Tibial nerve (tissue), 4 donors: Measurements from ENCODE around the gene CIART. TPM values are rescaled to one million over a fixed set of nuclear protein-coding genes. Genes with fewer than 3 reads are reported as not detected.

ENCODE experiments used
- DNase-seq, 2 donors: peaks; one replicate each; pipeline ENCODE4 v3.0.0-alpha.2; 2019; ENCODE audit warnings: low spot score in 2 of 2
- H3K27ac ChIP-seq, 4 donors: fragments of 200-600 bp; sonication (generic) in 3 of 4; one replicate each; pipeline ENCODE4 v1.5.1; 2017 to 2019; ENCODE audit warnings: mild to moderate bottlenecking in 1 of 4
- H3K27me3 ChIP-seq, 2 donors: fragments of 200-600 bp; sonication (generic) in 1 of 2; one replicate each; pipeline versions ENCODE4 v1.5.1 to v1.6.0; 2017 to 2019
- H3K36me3 ChIP-seq, 3 donors: fragments of 200-600 bp; sonication (generic); one replicate each; pipeline ENCODE4 v1.5.1; 2018 to 2019
- H3K4me1 ChIP-seq, 4 donors: fragments of 200-600 bp; sonication (generic) in 3 of 4; one replicate each; pipeline ENCODE4 v1.5.1; 2017 to 2019
- H3K4me3 ChIP-seq, 4 donors: fragments of 200-600 bp; sonication (generic) in 3 of 4; one replicate each; pipeline ENCODE4 v1.5.1; 2017 to 2019; ENCODE audit warnings: mild to moderate bottlenecking in 1 of 4, moderate library complexity in 1 of 4
- H3K9me3 ChIP-seq, 4 donors: fragments of 200-600 bp; sonication (generic) in 3 of 4; one replicate each; pipeline ENCODE4 v1.5.1; 2017 to 2019
- EP300 ChIP-seq, 2 donors: sonication (generic); formaldehyde crosslinking; IDR thresholded peaks; one replicate each; pipeline ENCODE4 v1.6.1; 2017; ENCODE audit warnings: antibody characterized with exemption in 2 of 2, mild to moderate bottlenecking in 1 of 2
- POLR2A ChIP-seq, 2 donors: fragments of 450-650 bp; IDR thresholded peaks; one replicate each; pipeline ENCODE4 v1.6.1; 2017; ENCODE audit warnings: antibody characterized with exemption in 2 of 2, mild to moderate bottlenecking in 2 of 2, moderate library complexity in 2 of 2
- WGBS, 2 donors: methylation state at CpG; one replicate each; pipeline ENCODE4 v1.1.5; 2018; 5-methylcytosine and 5-hydroxymethylcytosine counted together
- total RNA-seq, 4 donors: library from RNA; depleted of rRNA; stranded (reverse); fragments of >200 nt; gene quantifications; one replicate each; pipeline ENCODE4 v1.1.0, GENCODE V29; 2016
- TF ChIP-seq, protein P1 (sequence below), 5 experiments: fragments of 200-600 bp in 3 of 5; fragments of 450-650 bp in 2 of 5; sonication (generic) in 3 of 5; IDR thresholded peaks; one replicate each; pipeline ENCODE4 v1.5.1; 2016 to 2019; ENCODE audit warnings: antibody characterized with exemption in 5 of 5, mild to moderate bottlenecking in 3 of 5, moderate library complexity in 2 of 5

The CIART gene
- total RNA-seq, 4 donors from 2014 or later = 2.7 to 12.8 (median 6.4) TPM

DNA sequence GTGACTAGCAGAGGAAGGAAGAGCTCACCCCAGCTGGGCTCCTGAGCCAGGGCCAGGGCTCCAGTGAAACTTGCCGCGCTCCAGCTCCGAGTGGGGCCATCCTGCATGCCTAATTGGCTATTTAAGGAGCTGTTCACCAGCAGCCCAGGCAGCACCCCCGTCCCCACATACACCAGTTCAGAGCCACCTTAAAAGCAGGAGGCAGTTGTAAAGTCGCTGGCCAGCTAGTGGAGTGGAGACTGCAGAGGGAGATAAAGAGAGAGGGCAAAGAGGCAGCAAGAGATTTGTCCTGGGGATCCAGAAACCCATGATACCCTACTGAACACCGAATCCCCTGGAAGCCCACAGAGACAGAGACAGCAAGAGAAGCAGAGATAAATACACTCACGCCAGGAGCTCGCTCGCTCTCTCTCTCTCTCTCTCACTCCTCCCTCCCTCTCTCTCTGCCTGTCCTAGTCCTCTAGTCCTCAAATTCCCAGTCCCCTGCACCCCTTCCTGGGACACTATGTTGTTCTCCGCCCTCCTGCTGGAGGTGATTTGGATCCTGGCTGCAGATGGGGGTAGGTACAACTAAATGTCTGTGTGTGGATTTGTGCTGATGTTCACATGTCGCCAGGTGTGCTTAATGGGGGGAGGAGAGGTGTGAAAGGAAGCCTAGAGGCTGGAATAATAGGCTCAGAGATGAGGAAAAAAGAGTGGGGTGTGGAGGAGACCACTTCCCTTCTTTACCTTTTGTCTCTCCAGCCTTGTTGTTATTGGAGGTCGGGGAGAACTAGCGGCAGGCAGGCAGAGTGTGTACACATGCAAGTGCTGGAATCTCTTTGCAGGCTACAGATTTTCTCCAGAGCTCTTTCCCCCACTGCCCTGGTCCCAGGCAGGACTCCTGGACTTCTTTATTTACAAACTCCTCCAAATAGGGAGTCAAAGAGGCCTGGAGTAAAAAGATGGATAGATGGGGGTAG lies 24.4 kb upstream of the CIART start, which contains the start of gene CA14:
Gene CA14 (plus strand): TSS at position 151 of the 962 bp plus-strand sequence. CDS start 355 bp downstream, at position 506.
- H3K27me3 ChIP-seq = peaks cover 0 to 13% of the 10 kb centered on the region in 2 donors
- H3K36me3 ChIP-seq = no peaks in the 10 kb centered on the region
- H3K4me1 ChIP-seq = peaks cover 0 to 40% (median 19%) of the 10 kb centered on the region in 4 donors
- no peak for DNase-seq
- no peaks in the 10 kb centered on the region for H3K9me3 ChIP-seq
- TF ChIP-seq EP300 (IDR thresholded peaks at IDR 0.05) (no peak), POLR2A (IDR thresholded peaks at IDR 0.05) (no peak)
- TF ChIP-seq, protein P1, sequence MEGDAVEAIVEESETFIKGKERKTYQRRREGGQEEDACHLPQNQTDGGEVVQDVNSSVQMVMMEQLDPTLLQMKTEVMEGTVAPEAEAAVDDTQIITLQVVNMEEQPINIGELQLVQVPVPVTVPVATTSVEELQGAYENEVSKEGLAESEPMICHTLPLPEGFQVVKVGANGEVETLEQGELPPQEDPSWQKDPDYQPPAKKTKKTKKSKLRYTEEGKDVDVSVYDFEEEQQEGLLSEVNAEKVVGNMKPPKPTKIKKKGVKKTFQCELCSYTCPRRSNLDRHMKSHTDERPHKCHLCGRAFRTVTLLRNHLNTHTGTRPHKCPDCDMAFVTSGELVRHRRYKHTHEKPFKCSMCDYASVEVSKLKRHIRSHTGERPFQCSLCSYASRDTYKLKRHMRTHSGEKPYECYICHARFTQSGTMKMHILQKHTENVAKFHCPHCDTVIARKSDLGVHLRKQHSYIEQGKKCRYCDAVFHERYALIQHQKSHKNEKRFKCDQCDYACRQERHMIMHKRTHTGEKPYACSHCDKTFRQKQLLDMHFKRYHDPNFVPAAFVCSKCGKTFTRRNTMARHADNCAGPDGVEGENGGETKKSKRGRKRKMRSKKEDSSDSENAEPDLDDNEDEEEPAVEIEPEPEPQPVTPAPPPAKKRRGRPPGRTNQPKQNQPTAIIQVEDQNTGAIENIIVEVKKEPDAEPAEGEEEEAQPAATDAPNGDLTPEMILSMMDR (IDR thresholded peaks at IDR 0.05) = no peak
- H3K4me3 ChIP-seq = no peak within 1 kb of the TSS
- peak within 1 kb of the TSS in 2 of 4 donors; percentile 66 to 76 for H3K27ac ChIP-seq
- WGBS, 2 donors = 39 to 40% methylated on average over 10 to 13 of the region's 13 CpGs

DNA sequence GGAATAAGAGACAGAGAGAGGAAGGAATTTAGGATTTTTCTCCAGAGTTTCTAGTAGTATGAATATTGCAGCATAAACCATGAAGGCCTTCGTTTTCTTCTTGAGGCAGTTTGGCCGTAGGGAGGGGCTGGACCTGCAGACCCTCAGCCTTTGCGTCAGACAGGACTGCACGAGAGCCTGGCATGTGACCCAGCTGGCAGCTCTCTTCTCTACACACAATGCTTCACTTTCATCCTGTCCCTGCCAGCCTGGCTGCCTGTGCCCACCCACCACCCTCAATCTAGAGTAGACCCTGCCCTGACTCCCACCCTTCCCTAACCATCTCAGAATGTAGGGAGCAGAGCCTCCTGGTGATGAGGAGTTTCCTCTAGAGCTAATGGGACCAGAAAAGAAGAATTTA lies 23.1 kb upstream of the CIART start:
- Histone ChIP-seq H3K4me1 (peaks cover 0 to 40% (median 19%) of the 10 kb centered on the region in 4 donors), H3K27ac (peak overlapping the region in 2 of 4 donors; percentile 66 to 76), H3K4me3 (no peak overlapping the region), H3K36me3 (peaks cover 0 to 4% (median 0%) of the 10 kb centered on the region in 3 donors), H3K9me3 (no peaks in the 10 kb centered on the region), H3K27me3 (peaks cover 0 to 13% of the 10 kb centered on the region in 2 donors)
- DNase-seq = no peak
- TF ChIP-seq, protein P1 (IDR thresholded peaks at IDR 0.05) = no peak
- peak in 1 of 2 donors; percentile 11 for TF ChIP-seq EP300 (IDR thresholded peaks at IDR 0.05)
- WGBS, 2 donors = 29 to 30% methylated on average over 4 of the region's 4 CpGs

DNA sequence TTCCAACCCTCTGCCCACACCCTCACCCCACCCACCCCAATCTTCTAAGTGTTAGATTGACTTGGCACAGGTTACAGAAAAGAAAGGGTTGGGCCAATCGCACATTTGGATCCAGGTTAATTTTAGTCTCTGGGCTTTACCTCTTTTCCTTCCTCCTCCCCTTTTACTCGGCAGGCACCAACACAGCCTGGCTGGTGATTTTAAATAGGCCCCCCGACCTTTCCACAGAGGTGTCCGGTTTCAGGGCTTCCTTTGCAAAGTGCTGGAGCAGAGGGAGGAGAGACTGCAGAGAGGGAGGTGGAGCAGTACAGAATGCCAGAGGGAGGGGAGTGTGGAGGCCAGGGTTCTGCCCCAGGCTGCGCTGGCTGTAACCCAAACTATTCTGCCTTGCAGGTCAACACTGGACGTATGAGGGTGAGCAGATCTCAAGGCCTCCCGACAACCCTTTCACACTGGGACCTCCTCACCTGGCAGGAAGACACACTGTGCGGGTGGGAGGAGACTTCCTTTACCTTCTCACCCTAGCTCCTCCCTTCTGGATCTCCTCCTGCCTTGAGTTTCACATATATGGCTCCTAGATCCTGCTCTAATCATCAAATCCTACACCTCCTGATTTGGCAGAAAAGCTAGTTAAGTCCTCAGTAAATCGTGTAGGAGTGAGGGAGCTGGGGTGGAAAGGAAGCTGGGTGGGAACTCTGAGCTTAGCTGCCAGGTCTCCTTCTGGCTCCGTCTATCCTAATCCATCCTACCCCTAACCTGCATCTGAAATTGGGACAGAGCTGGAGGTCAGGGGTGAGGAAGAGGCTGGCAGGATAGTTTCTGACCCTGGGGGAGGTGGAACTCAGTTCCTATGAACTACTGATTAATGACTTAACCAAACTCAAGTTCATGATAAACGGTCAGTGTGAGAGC lies 22.3 kb upstream of the CIART start:
- H3K27ac ChIP-seq = peak overlapping the region in 2 of 4 donors; percentile 59 to 76
- H3K36me3 ChIP-seq = peaks cover 0 to 12% (median 0%) of the 10 kb centered on the region in 3 donors

DNA sequence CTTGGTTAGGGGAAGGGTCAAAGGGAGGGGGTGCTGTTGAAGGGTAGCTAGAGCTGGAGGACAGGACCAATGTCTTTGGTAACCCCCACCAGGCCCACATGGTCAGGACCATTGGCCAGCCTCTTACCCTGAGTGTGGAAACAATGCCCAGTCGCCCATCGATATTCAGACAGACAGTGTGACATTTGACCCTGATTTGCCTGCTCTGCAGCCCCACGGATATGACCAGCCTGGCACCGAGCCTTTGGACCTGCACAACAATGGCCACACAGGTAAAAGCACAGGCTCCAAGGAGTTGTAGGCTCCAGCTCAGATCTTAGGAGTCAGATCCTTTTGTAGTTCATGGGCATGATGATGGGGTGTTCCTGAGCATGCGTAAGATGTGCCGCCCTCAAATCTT lies 21.0 kb upstream of the CIART start:
- Histone ChIP-seq H3K4me1 (peaks cover 0 to 30% (median 13%) of the 10 kb centered on the region in 4 donors), H3K9me3 (no peaks in the 10 kb centered on the region), H3K4me3 (no peak overlapping the region), H3K36me3 (peaks cover 0 to 25% (median 13%) of the 10 kb centered on the region in 3 donors), H3K27me3 (peaks cover 0 to 13% of the 10 kb centered on the region in 2 donors), H3K27ac (no peak overlapping the region)
- no peak for TF ChIP-seq POLR2A (IDR thresholded peaks at IDR 0.05)
- no peak for TF ChIP-seq EP300 (IDR thresholded peaks at IDR 0.05)
- TF ChIP-seq, protein P1 (IDR thresholded peaks at IDR 0.05) = no peak
- DNase-seq = no peak
- 84 to 92% methylated on average over 6 of the region's 6 CpGs for WGBS, 2 donors

More for the DNA sequence above, 22.3 kb upstream of the CIART start:
- DNase-seq = no peak
- H3K4me3 ChIP-seq = peak overlapping the region in 1 of 4 donors; percentile 2
- WGBS, 2 donors = 20 to 21% methylated on average over 11 of the region's 11 CpGs
- no peaks in the 10 kb centered on the region for H3K9me3 ChIP-seq
- TF ChIP-seq, protein P1 (IDR thresholded peaks at IDR 0.05) = no peak
- TF ChIP-seq EP300 (IDR thresholded peaks at IDR 0.05) (no peak), POLR2A (IDR thresholded peaks at IDR 0.05) (no peak)
- H3K4me1 ChIP-seq = peaks cover 0 to 40% (median 19%) of the 10 kb centered on the region in 4 donors
- peaks cover 0 to 13% of the 10 kb centered on the region in 2 donors for H3K27me3 ChIP-seq
